Panc1 (cell line): Measurements from ENCODE around the gene C18orf54. TPM values are rescaled to one million over a fixed set of nuclear protein-coding genes. Genes with fewer than 3 reads are reported as not detected.

Experiments used
- ATAC-seq: fragments of 200-7000 bp; cut with Tn5 transposase; 2 replicates; pipeline ENCODE4 v1.9.1; 2020; ENCODE audit warnings: mild to moderate bottlenecking, moderate library complexity
- BruUV-seq: library from RNA; stranded (reverse); fragments of 400-500 nt; replicated peaks from 2 replicates; lab custom pipeline; 2021; lab: Mats Ljungman, UMichigan
- CTCF ChIA-PET: fragments of 300-600 bp; sonication (Branson Sonifier 250); formaldehyde crosslinking; loops from one replicate; lab custom pipeline; 2022; ENCODE audit warnings: antibody characterized with exemption; lab: Charles Lee
- POLR2A ChIA-PET: fragments of 300-600 bp; sonication (Branson Sonifier 250); formaldehyde crosslinking; loops from one replicate; lab custom pipeline; 2022; ENCODE audit warnings: antibody characterized with exemption; lab: Charles Lee
- DNase-seq: peaks from one replicate; pipeline ENCODE4 v3.0.0-alpha.2; 2010; ENCODE audit warnings: low read depth, low spot score
- H3K27ac ChIP-seq: 2 replicates; pipeline ENCODE4 v1.5.1; 2011; ENCODE audit warnings: mild to moderate bottlenecking, low read length, inconsistent platforms
- H3K27me3 ChIP-seq: fragments of 200-500 bp; sonication (Bioruptor generic); 2 replicates; pipeline ENCODE4 v1.6.0; 2014; ENCODE audit warnings: low read length, inconsistent platforms; ENCODE audit not compliant: control insufficient read depth, insufficient read depth
- H3K36me3 ChIP-seq: fragments of 200-500 bp; sonication (Bioruptor generic); 2 replicates; pipeline ENCODE4 v1.5.1; 2014; ENCODE audit warnings: inconsistent platforms, mild to moderate bottlenecking, low read length, moderate library complexity; ENCODE audit not compliant: control insufficient read depth, insufficient read depth
- H3K4me1 ChIP-seq: 2 replicates; pipeline ENCODE4 v1.5.1; 2011; ENCODE audit warnings: inconsistent platforms, mild to moderate bottlenecking, low read length, moderate library complexity; ENCODE audit not compliant: control insufficient read depth, insufficient read depth
- H3K4me3 ChIP-seq, 2 experiments: 2 replicates each; pipeline ENCODE4 v1.5.1; 2011 to 2012; ENCODE audit warnings: low read depth in 2 of 2, low read length in 2 of 2, mild to moderate bottlenecking in 2 of 2, inconsistent platforms in 1 of 2, moderate library complexity in 1 of 2
- H3K9me3 ChIP-seq: fragments of 200-500 bp; sonication (Bioruptor generic); 2 replicates; pipeline ENCODE4 v1.5.1; 2014; ENCODE audit warnings: low read depth, mild to moderate bottlenecking, inconsistent platforms, low read length, moderate library complexity; ENCODE audit not compliant: control insufficient read depth, insufficient read depth
- POLR2AphosphoS5 ChIP-seq: IDR thresholded peaks from 2 replicates; pipeline ENCODE4 v1.6.1; 2012; ENCODE audit warnings: mild to moderate bottlenecking, low read depth, low read length, moderate library complexity
- SIN3A ChIP-seq: IDR thresholded peaks from 2 replicates; pipeline ENCODE4 v1.6.1; 2012; ENCODE audit warnings: low read depth, mild to moderate bottlenecking, low read length, moderate library complexity, borderline replicate concordance; ENCODE audit not compliant: insufficient read depth
- TCF7L2 ChIP-seq: IDR thresholded peaks from 2 replicates; pipeline ENCODE4 v1.6.1; 2011; ENCODE audit warnings: mild to moderate bottlenecking, low read depth, low read length, inconsistent platforms
- in situ Hi-C: cut with HindIII; loops from 2 replicates; pipeline ENCODE4 v1.10.0; 2016; ENCODE audit warnings: low sequenced_read_pairs, low pct_unique_long_range_greater_than_20kb
- intact Hi-C: fragments of 100-400 bp; cut with micrococcal nuclease; formaldehyde crosslinking; loops from one replicate; pipeline ENCODE4 v1.10.0; 2022; ENCODE audit not compliant: unreplicated experiment
- total RNA-seq: library from RNA; stranded (reverse); gene quantifications from one replicate; pipeline ENCODE4 v1.2.1, GENCODE V29; 2021; ENCODE audit not compliant: unreplicated experiment
- TF ChIP-seq, protein P1 (sequence below), 2 experiments: IDR thresholded peaks; 2 replicates each; pipeline ENCODE4 v1.6.1; 2011 to 2012; ENCODE audit warnings: low read depth in 2 of 2, control low read depth in 1 of 2, low read length in 1 of 2, mild to moderate bottlenecking in 1 of 2, moderate library complexity in 1 of 2; ENCODE audit not compliant: insufficient read depth in 1 of 2
- TF ChIP-seq, protein P2 (sequence below): fragments of 450-650 bp; IDR thresholded peaks from 2 replicates; pipeline ENCODE4 v1.5.1; 2017; ENCODE audit warnings: mild to moderate bottlenecking

C18orf54 gene
- total RNA-seq, 1 experiment from 2014 or later = 7.5 TPM

DNA sequence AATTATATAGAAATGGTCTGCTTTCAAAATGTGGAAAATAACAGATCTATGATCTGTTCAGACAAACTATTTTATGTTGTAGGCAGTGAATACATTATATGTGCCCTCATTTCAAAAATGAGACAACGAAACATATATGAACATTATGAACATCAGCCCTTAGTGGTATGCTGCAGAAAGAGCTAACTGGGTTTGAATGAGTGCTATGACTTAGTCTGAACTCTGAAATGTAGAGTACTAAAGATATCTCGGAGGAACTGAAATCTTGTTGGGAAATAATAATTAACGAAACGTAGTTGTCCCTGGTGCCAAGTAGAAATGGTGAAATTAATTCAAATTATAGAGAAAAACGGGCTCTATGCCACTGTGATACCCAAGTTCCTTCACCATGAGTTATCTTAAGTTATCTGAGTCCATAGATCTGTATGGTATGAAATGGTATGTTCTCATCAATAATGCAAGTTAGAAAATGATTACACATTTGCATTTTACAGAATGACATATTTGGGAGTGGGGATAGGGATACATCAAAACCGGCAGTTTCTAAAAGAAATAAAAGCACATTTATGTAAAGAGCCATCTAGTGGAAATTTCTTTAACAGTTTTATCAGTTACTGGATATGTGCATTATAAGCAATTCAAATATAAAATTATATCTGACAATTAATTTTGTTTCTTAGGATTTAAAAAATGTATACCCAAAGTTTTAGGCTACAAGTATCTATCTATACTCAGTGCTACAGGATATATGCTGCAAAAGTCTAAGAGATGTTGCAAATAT lies 26.7 kb upstream of the C18orf54 start:
- no peak for DNase-seq

DNA sequence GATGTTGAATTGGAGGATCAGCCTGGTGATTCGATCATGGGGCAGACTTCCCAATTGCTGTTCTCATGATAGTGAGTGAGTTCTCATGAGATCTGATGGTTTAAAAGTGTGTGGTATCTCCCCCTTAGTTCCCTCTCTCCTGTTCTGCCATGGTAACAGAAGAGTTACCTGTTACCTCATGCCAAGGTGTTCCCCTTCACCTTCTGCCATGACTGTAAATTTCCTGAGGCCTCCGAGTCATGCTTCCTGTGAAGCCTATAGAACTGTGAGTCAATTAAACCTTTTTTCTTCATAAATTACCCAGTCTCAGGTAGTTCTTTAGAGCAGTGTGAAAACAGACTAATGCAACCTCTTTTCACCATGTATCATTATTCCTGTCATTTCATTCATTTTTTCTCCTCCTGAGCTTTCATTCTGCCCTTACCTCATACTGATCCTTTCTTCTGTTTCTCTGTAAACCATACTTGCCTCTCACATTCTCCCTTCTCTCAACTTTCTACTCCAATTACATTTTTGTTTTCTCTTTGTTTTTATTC lies 22.0 kb upstream of the C18orf54 start:
- in situ Hi-C loops = no loop called here
- no peaks in the 10 kb centered on the region for H3K36me3 ChIP-seq
- H3K9me3 ChIP-seq = no peaks in the 10 kb centered on the region
- CTCF ChIA-PET = no interaction called here
- H3K4me3 ChIP-seq = no peak overlapping the region
- intact Hi-C loops = no loop called here
- POLR2A ChIA-PET = no interaction called here
- no peaks in the 10 kb centered on the region for H3K27me3 ChIP-seq
- TF ChIP-seq SIN3A = no peak
- TF ChIP-seq, protein P1, sequence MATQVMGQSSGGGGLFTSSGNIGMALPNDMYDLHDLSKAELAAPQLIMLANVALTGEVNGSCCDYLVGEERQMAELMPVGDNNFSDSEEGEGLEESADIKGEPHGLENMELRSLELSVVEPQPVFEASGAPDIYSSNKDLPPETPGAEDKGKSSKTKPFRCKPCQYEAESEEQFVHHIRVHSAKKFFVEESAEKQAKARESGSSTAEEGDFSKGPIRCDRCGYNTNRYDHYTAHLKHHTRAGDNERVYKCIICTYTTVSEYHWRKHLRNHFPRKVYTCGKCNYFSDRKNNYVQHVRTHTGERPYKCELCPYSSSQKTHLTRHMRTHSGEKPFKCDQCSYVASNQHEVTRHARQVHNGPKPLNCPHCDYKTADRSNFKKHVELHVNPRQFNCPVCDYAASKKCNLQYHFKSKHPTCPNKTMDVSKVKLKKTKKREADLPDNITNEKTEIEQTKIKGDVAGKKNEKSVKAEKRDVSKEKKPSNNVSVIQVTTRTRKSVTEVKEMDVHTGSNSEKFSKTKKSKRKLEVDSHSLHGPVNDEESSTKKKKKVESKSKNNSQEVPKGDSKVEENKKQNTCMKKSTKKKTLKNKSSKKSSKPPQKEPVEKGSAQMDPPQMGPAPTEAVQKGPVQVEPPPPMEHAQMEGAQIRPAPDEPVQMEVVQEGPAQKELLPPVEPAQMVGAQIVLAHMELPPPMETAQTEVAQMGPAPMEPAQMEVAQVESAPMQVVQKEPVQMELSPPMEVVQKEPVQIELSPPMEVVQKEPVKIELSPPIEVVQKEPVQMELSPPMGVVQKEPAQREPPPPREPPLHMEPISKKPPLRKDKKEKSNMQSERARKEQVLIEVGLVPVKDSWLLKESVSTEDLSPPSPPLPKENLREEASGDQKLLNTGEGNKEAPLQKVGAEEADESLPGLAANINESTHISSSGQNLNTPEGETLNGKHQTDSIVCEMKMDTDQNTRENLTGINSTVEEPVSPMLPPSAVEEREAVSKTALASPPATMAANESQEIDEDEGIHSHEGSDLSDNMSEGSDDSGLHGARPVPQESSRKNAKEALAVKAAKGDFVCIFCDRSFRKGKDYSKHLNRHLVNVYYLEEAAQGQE (IDR thresholded peaks at IDR 0.05; ENCODE audit: insufficient read depth in 1 of 2, low read depth in 2 of 2, low read length in 1 of 2) = no peak
- TF ChIP-seq TCF7L2 = no peak
- no peak for TF ChIP-seq POLR2AphosphoS5
- TF ChIP-seq, protein P2, sequence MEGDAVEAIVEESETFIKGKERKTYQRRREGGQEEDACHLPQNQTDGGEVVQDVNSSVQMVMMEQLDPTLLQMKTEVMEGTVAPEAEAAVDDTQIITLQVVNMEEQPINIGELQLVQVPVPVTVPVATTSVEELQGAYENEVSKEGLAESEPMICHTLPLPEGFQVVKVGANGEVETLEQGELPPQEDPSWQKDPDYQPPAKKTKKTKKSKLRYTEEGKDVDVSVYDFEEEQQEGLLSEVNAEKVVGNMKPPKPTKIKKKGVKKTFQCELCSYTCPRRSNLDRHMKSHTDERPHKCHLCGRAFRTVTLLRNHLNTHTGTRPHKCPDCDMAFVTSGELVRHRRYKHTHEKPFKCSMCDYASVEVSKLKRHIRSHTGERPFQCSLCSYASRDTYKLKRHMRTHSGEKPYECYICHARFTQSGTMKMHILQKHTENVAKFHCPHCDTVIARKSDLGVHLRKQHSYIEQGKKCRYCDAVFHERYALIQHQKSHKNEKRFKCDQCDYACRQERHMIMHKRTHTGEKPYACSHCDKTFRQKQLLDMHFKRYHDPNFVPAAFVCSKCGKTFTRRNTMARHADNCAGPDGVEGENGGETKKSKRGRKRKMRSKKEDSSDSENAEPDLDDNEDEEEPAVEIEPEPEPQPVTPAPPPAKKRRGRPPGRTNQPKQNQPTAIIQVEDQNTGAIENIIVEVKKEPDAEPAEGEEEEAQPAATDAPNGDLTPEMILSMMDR = no peak
- BruUV-seq = no TSS peak
- ATAC-seq (no peak), DNase-seq (no peak)
- no peaks in the 10 kb centered on the region for H3K4me1 ChIP-seq
- H3K27ac ChIP-seq = no peak overlapping the region

More for the DNA sequence above, 26.7 kb upstream of the C18orf54 start:
- Histone ChIP-seq H3K27ac (no peak overlapping the region), H3K36me3 (no peaks in the 10 kb centered on the region), H3K9me3 (no peaks in the 10 kb centered on the region), H3K4me3 (no peak overlapping the region), H3K27me3 (no peaks in the 10 kb centered on the region), H3K4me1 (no peaks in the 10 kb centered on the region)
- ChIA-PET CTCF (no interaction called here), POLR2A (no interaction called here)
- in situ Hi-C loops = no loop called here
- ATAC-seq = no peak
- TF ChIP-seq SIN3A (no peak), POLR2AphosphoS5 (no peak), TCF7L2 (no peak)
- TF ChIP-seq, protein P2 = no peak; the same call in 1 of the 2 replicates
- TF ChIP-seq, protein P1 (IDR thresholded peaks at IDR 0.05; ENCODE audit: insufficient read depth in 1 of 2, low read depth in 2 of 2, low read length in 1 of 2) = no peak
- no TSS peak for BruUV-seq
- intact Hi-C loops = no loop called here
